ENCODE results near the gene FOXS1. TPM values are rescaled to one million over a fixed set of nuclear protein-coding genes. Genes with fewer than 3 reads are reported as not detected.

The FOXS1 gene
- total RNA-seq, 1 experiment from 2014 or later: 0.07 TPM

- DNase-seq: no peak
- Histone ChIP-seq H3K4me3 (no peak overlapping the region), H3K9me3 (no peaks in the 10 kb centered on the region), H3K27me3 (peaks cover 14% of the 10 kb centered on the region), H3K36me3 (no peaks in the 10 kb centered on the region)
Measured at GRCh38 chr20:31863296-31864085, 18.1 kb upstream of the FOXS1 start.

- no peaks in the 10 kb centered on the region for H3K9me3 ChIP-seq
- no peak for DNase-seq
- no peak overlapping the region for H3K4me3 ChIP-seq
- peaks cover 14% of the 10 kb centered on the region for H3K27me3 ChIP-seq
- no peaks in the 10 kb centered on the region for H3K36me3 ChIP-seq
Measured at GRCh38 chr20:31862506-31862905, 17.1 kb upstream of the FOXS1 start.

- DNase-seq: no peak
- no peaks in the 10 kb centered on the region for H3K9me3 ChIP-seq
- peaks cover 14% of the 10 kb centered on the region for H3K27me3 ChIP-seq
- no peak overlapping the region for H3K4me3 ChIP-seq
- no peaks in the 10 kb centered on the region for H3K36me3 ChIP-seq
Measured at GRCh38 chr20:31862157-31862470, 16.7 kb upstream of the FOXS1 start.

- H3K4me3 ChIP-seq: peak overlapping the region; percentile 33
- no peaks in the 10 kb centered on the region for H3K36me3 ChIP-seq
- H3K27me3 ChIP-seq: peaks cover 14% of the 10 kb centered on the region
- H3K9me3 ChIP-seq: no peaks in the 10 kb centered on the region
- peak; percentile 63 for DNase-seq
Measured at GRCh38 chr20:31861385-31862156, 16.2 kb upstream of the FOXS1 start.

- Histone ChIP-seq H3K4me3 (peak overlapping the region; percentile 33), H3K27me3 (peaks cover 14% of the 10 kb centered on the region), H3K9me3 (no peaks in the 10 kb centered on the region), H3K36me3 (no peaks in the 10 kb centered on the region)
- no peak for DNase-seq
Measured at GRCh38 chr20:31861135-31861384, 15.7 kb upstream of the FOXS1 start.

GRCh38 chr20:31860390-31861134 lies 15.2 kb upstream of the FOXS1 start:
- Histone ChIP-seq H3K4me3 (no peak overlapping the region; the same call in 1 of the 2 replicates), H3K9me3 (no peaks in the 10 kb centered on the region), H3K36me3 (no peaks in the 10 kb centered on the region), H3K27me3 (peaks cover 14% of the 10 kb centered on the region)
- DNase-seq: peak; percentile 57

GRCh38 chr20:31859998-31860380 lies 14.6 kb upstream of the FOXS1 start:
- Histone ChIP-seq H3K9me3 (no peaks in the 10 kb centered on the region), H3K36me3 (no peaks in the 10 kb centered on the region), H3K27me3 (peaks cover 14% of the 10 kb centered on the region), H3K4me3 (no peak overlapping the region)
- no peak for DNase-seq

GRCh38 chr20:31859266-31859997 lies 14.0 kb upstream of the FOXS1 start:
- Histone ChIP-seq H3K27me3 (peaks cover 14% of the 10 kb centered on the region), H3K4me3 (no peak overlapping the region), H3K36me3 (no peaks in the 10 kb centered on the region), H3K9me3 (no peaks in the 10 kb centered on the region)
- DNase-seq: no peak

GRCh38 chr20:31858760-31859083 lies 13.3 kb upstream of the FOXS1 start:
- DNase-seq: no peak
- Histone ChIP-seq H3K9me3 (no peaks in the 10 kb centered on the region), H3K4me3 (no peak overlapping the region), H3K27me3 (peaks cover 14% of the 10 kb centered on the region), H3K36me3 (no peaks in the 10 kb centered on the region)

GRCh38 chr20:31857861-31858759 lies 12.7 kb upstream of the FOXS1 start:
- Histone ChIP-seq H3K4me3 (no peak overlapping the region), H3K27me3 (peaks cover 14% of the 10 kb centered on the region), H3K9me3 (no peaks in the 10 kb centered on the region), H3K36me3 (no peaks in the 10 kb centered on the region)
- no peak for DNase-seq

GRCh38 chr20:31856516-31856915 lies 11.1 kb upstream of the FOXS1 start:
- Histone ChIP-seq H3K27me3 (peaks cover 14% of the 10 kb centered on the region), H3K9me3 (no peaks in the 10 kb centered on the region)

GRCh38 chr20:31853481-31853880 lies 8.1 kb upstream of the FOXS1 start:
- no peak for DNase-seq
- Histone ChIP-seq H3K36me3 (no peaks in the 10 kb centered on the region), H3K27me3 (no peaks in the 10 kb centered on the region), H3K9me3 (no peaks in the 10 kb centered on the region), H3K4me3 (no peak overlapping the region)

More at GRCh38 chr20:31856516-31856915, 11.1 kb upstream of the FOXS1 start:
- Histone ChIP-seq H3K36me3 (no peaks in the 10 kb centered on the region), H3K4me3 (no peak overlapping the region)
- no peak for DNase-seq

- Histone ChIP-seq H3K9me3 (no peaks in the 10 kb centered on the region), H3K36me3 (no peaks in the 10 kb centered on the region), H3K27me3 (no peaks in the 10 kb centered on the region), H3K4me3 (no peak overlapping the region)
- DNase-seq: no peak
Measured at GRCh38 chr20:31851240-31851955, 6.0 kb upstream of the FOXS1 start.

- Histone ChIP-seq H3K36me3 (no peaks in the 10 kb centered on the region), H3K4me3 (no peak overlapping the region), H3K9me3 (no peaks in the 10 kb centered on the region), H3K27me3 (no peaks in the 10 kb centered on the region)
- DNase-seq: no peak
Measured at GRCh38 chr20:31849306-31849930, 4.0 kb upstream of the FOXS1 start.

All from MG63 (cell line).